ENCODE results near the gene CCNE1. TPM values are rescaled to one million over a fixed set of nuclear protein-coding genes. Genes with fewer than 3 reads are reported as not detected.

The CCNE1 gene
- total RNA-seq, 2 donors from 2014 or later, result 33.3 to 34.9 TPM

GRCh38 chr19:29815231-29815630, 3.4 kb downstream of the CCNE1 start:
- H3K4me1 Mint-ChIP-seq, result peaks cover 2% of the 10 kb centered on the region

DNA sequence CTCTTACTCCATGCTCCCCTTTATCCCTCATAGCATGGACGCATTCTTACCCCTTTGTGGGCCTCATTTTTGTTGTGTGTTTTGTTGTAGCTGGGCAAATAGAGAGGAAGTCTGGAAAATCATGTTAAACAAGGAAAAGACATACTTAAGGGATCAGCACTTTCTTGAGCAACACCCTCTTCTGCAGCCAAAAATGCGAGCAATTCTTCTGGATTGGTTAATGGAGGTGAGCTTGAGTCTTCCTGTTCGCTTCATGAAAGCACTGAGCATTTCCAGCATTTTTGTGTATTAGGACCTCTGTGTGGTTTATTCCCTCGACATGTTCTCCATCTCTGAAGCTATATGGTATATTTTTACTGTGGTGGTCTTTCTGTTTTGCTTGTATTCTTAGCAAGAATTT, 5.5 kb downstream of the CCNE1 start:
- no peak for TF ChIP-seq CTCF (conservative IDR thresholded peaks at IDR 0.05)
- no peak overlapping the region for H3K27ac ChIP-seq (ENCODE audit: low read depth, low read length)
- H3K9ac ChIP-seq (ENCODE audit: extremely low read depth, low read length, poor library complexity, severe bottlenecking), result no peak overlapping the region
- H3K36me3 Mint-ChIP-seq (ENCODE audit: low read depth), result peaks cover 33% of the 10 kb centered on the region
- H3K4me3 ChIP-seq (ENCODE audit: low read length), result no peak overlapping the region
- H3K27me3 Mint-ChIP-seq (ENCODE audit: insufficient read depth), result no peaks in the 10 kb centered on the region
- H3K27ac Mint-ChIP-seq, result no peak overlapping the region
- H3K9me3 ChIP-seq (ENCODE audit: control insufficient read depth, low read length), result no peaks in the 10 kb centered on the region
- peaks cover 2% of the 10 kb centered on the region for H3K4me1 Mint-ChIP-seq
- no peaks in the 10 kb centered on the region for H3K9me3 Mint-ChIP-seq
- H3K4me1 ChIP-seq (ENCODE audit: control insufficient read depth, insufficient read depth, low read length), result no peaks in the 10 kb centered on the region
- DNase-seq, result no peak
- 87 to 100% methylated on average over 1 to 3 of the region's 4 CpGs for WGBS, 2 experiments (ENCODE audit: insufficient coverage in 1 of 2, insufficient read length in 1 of 2)
- peaks cover 56% of the 10 kb centered on the region for H3K36me3 ChIP-seq (ENCODE audit: control insufficient read depth, insufficient read depth, low read length)
- H3K4me3 Mint-ChIP-seq, result no peak overlapping the region
- H3K27me3 ChIP-seq (ENCODE audit: control insufficient read depth, insufficient read depth, low read length, poor library complexity, severe bottlenecking), result no peaks in the 10 kb centered on the region

More at GRCh38 chr19:29815231-29815630, 3.4 kb downstream of the CCNE1 start:
- no peak overlapping the region for H3K27ac Mint-ChIP-seq
- Histone ChIP-seq H3K4me3 (ENCODE audit: low read length) (no peak overlapping the region), H3K4me1 (ENCODE audit: control insufficient read depth, insufficient read depth, low read length) (no peaks in the 10 kb centered on the region), H3K9me3 (ENCODE audit: control insufficient read depth, low read length) (no peaks in the 10 kb centered on the region), H3K27me3 (ENCODE audit: control insufficient read depth, insufficient read depth, low read length, poor library complexity, severe bottlenecking) (no peaks in the 10 kb centered on the region), H3K27ac (ENCODE audit: low read depth, low read length) (no peak overlapping the region), H3K36me3 (ENCODE audit: control insufficient read depth, insufficient read depth, low read length) (peaks cover 37% of the 10 kb centered on the region), H3K9ac (ENCODE audit: extremely low read depth, low read length, poor library complexity, severe bottlenecking) (no peak overlapping the region)
- 94 to 95% methylated on average over 4 to 7 of the region's 7 CpGs for WGBS, 2 experiments (ENCODE audit: insufficient coverage in 1 of 2, insufficient read length in 1 of 2)
- no peak for DNase-seq
- H3K36me3 Mint-ChIP-seq (ENCODE audit: low read depth), result peaks cover 15% of the 10 kb centered on the region
- no peak for TF ChIP-seq CTCF (conservative IDR thresholded peaks at IDR 0.05)
- H3K4me3 Mint-ChIP-seq, result no peak overlapping the region
- no peaks in the 10 kb centered on the region for H3K9me3 Mint-ChIP-seq
- no peaks in the 10 kb centered on the region for H3K27me3 Mint-ChIP-seq (ENCODE audit: insufficient read depth)

GRCh38 chr19:29819300-29819699, 7.5 kb downstream of the CCNE1 start:
- Histone ChIP-seq H3K27ac (ENCODE audit: low read depth, low read length) (no peak overlapping the region), H3K4me3 (ENCODE audit: low read length) (no peak overlapping the region), H3K9ac (ENCODE audit: extremely low read depth, low read length, poor library complexity, severe bottlenecking) (no peak overlapping the region), H3K36me3 (ENCODE audit: control insufficient read depth, insufficient read depth, low read length) (peaks cover 64% of the 10 kb centered on the region), H3K4me1 (ENCODE audit: control insufficient read depth, insufficient read depth, low read length) (no peaks in the 10 kb centered on the region), H3K27me3 (ENCODE audit: control insufficient read depth, insufficient read depth, low read length, poor library complexity, severe bottlenecking) (no peaks in the 10 kb centered on the region), H3K9me3 (ENCODE audit: control insufficient read depth, low read length) (no peaks in the 10 kb centered on the region)
- H3K27me3 Mint-ChIP-seq (ENCODE audit: insufficient read depth), result no peaks in the 10 kb centered on the region
- no peak overlapping the region for H3K27ac Mint-ChIP-seq
- no peak for TF ChIP-seq CTCF (conservative IDR thresholded peaks at IDR 0.05)
- 92 to 100% methylated on average over 1 to 4 of the region's 4 CpGs for WGBS, 2 experiments (ENCODE audit: insufficient coverage in 1 of 2, insufficient read length in 1 of 2)
- H3K36me3 Mint-ChIP-seq (ENCODE audit: low read depth), result peaks cover 46% of the 10 kb centered on the region
- no peaks in the 10 kb centered on the region for H3K9me3 Mint-ChIP-seq
- no peak for DNase-seq
- no peak overlapping the region for H3K4me3 Mint-ChIP-seq
- H3K4me1 Mint-ChIP-seq, result no peaks in the 10 kb centered on the region

Measured in endodermal cell (in vitro differentiated cells).